GM12874 (cell line): ENCODE data around the gene ZNF775.

Experiments used
- TF ChIP-seq, protein P1 (sequence below): IDR thresholded peaks from 2 replicates; pipeline ENCODE4 v1.5.1; 2011; ENCODE audit warnings: low read depth, mild to moderate bottlenecking, control low read depth, low read length, moderate library complexity; ENCODE audit not compliant: insufficient read depth

ZNF775 gene

DNA sequence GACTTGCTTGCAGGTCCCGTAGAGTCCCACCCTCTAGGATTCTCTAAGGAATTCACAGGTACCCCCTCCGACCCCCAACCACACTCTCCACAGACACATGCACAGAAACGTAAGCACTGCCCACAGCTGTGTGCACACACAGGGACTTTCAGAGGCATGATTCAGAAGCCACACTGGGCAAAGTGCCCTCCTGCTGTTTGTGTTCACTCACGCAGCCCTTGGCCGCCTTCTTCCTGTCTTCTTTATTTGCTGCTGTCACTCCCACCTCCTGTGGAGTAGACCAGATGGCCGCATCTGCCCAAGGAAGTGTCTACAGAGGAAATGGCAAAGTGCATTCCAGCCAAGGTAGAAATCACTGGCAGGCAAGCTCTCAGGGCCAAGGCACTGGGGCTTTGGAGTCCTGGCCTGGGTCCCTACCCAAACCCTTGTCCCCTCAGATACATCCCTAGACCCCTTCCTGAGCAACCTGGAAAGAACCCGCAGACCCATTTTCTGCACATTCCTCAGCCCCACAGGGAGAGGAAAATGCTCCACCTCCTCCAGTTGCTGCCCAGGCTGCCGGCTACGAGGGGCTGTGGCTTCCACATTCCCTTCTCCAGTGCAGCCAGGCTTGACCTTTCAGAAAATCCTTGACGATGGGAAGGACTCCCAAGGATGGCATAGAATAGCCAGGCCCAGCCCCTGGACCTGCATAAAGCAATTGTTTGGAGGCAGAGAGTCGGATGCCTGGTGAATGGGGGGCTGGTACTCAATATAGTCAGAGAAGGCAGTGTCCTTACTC is 49.7 kb downstream of the ZNF775 start:
- TF ChIP-seq, protein P1, sequence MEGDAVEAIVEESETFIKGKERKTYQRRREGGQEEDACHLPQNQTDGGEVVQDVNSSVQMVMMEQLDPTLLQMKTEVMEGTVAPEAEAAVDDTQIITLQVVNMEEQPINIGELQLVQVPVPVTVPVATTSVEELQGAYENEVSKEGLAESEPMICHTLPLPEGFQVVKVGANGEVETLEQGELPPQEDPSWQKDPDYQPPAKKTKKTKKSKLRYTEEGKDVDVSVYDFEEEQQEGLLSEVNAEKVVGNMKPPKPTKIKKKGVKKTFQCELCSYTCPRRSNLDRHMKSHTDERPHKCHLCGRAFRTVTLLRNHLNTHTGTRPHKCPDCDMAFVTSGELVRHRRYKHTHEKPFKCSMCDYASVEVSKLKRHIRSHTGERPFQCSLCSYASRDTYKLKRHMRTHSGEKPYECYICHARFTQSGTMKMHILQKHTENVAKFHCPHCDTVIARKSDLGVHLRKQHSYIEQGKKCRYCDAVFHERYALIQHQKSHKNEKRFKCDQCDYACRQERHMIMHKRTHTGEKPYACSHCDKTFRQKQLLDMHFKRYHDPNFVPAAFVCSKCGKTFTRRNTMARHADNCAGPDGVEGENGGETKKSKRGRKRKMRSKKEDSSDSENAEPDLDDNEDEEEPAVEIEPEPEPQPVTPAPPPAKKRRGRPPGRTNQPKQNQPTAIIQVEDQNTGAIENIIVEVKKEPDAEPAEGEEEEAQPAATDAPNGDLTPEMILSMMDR, result no peak

DNA sequence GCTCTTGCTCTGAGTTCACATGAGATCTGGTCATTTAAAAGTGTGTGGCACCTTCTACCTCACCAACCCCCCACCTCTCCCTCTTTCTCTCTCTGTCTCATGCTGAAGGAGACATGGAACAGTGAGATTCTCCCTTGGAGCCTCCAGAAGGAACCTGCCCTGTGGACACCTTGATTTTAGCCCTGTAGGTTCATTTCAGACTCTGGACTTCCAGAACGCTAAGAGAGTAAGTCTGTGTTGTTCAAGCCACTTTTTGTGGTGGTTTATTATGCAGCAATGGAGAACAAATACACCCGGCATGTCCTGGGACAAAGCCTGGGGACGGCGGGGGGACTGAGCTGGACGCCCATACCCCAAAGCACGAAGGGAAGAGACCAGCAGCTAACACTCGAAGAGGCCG is 50.6 kb downstream of the ZNF775 start:
- TF ChIP-seq, protein P1, result no peak

- TF ChIP-seq, protein P1, result no peak
These were observed 51.4 kb downstream of the ZNF775 start for GRCh38 chr7:150430465-150431085.

GRCh38 chr7:150431839-150432658 is 52.9 kb downstream of the ZNF775 start:
- TF ChIP-seq, protein P1, result no peak

GRCh38 chr7:150432915-150433892 is 54.1 kb downstream of the ZNF775 start:
- TF ChIP-seq, protein P1, result no peak

DNA sequence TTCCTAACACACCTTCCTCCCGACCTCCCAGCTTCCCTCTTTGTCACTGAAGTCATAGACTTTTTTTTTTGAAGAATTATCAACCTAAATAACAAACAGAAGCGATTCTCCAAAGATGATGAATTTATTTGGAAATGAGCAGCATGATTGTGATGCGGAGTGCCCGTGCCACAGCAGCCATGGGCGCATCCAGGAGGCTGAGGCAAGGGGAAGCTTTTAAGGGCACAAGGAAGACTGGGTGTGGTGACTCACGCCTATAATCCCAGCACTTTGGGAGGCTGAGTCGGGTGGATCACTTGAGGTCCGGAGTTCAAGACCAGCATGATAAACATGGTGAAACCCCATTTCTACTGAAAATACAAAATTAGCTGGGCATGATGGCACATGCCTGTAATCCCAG is 55.1 kb downstream of the ZNF775 start:
- TF ChIP-seq, protein P1, result no peak
